ENCODE data around the gene CALML5. TPM values are rescaled to one million over a fixed set of nuclear protein-coding genes. Genes with fewer than 3 reads are reported as not detected.

Gene CALML5
- total RNA-seq, 1 experiment from 2014 or later, result not detected

DNA sequence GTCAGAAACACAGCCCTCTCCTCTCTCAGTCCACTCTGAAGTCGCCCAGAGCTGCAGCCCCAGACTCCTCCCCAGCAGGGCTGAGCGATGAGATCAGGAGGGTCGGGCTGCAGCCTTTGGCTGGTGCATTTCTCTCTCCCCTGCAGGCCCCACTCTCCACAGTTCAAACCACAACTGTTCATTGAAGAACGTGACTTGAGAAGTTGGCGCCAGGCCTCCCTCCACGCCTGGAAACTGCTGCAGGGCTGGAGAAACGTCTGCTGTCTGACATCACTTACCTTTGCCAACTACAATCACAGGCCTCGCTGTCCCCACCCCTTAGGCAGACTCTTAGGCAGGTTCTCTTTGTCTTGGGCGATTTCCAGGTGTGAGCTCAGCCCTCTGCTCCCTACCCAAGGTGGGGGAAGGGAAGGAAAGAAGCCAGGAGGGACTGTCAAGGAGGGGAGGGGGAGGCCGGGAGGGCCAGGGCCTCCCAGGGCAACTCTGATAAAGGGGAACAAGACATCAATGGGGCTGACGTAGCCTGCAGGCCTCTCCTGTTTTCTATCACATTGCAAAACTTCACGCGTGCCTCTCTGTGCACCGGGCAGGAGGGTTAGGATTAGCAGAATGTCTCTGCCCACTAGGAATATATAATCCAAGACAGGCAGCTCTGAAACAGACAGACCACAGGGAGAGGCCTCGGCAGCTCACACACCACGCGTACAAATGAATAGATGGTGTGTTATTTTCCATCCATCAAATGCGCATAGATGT lies 32.7 kb downstream of the CALML5 start:
- TF ChIP-seq YY1 (IDR thresholded peaks at IDR 0.05; ENCODE audit: extremely low read depth, insufficient replicate concordance, low read depth, low read length) (no peak), ELF1 (IDR thresholded peaks at IDR 0.05; ENCODE audit: borderline replicate concordance, low read depth) (no peak), SP1 (IDR thresholded peaks at IDR 0.05; ENCODE audit: low read depth) (no peak), ZFX (IDR thresholded peaks at IDR 0.05) (no peak), JUND (IDR thresholded peaks at IDR 0.05) (no peak), TCF7L2 (IDR thresholded peaks at IDR 0.05; ENCODE audit: borderline replicate concordance, extremely low read depth, insufficient read depth, insufficient read length) (no peak), EZH2 (IDR thresholded peaks at IDR 0.05) (no peak)
- TF ChIP-seq, protein P1, sequence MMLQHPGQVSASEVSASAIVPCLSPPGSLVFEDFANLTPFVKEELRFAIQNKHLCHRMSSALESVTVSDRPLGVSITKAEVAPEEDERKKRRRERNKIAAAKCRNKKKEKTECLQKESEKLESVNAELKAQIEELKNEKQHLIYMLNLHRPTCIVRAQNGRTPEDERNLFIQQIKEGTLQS (IDR thresholded peaks at IDR 0.05), result no peak
- TF ChIP-seq, protein P2, sequence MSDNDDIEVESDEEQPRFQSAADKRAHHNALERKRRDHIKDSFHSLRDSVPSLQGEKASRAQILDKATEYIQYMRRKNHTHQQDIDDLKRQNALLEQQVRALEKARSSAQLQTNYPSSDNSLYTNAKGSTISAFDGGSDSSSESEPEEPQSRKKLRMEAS (IDR thresholded peaks at IDR 0.05), result no peak

DNA sequence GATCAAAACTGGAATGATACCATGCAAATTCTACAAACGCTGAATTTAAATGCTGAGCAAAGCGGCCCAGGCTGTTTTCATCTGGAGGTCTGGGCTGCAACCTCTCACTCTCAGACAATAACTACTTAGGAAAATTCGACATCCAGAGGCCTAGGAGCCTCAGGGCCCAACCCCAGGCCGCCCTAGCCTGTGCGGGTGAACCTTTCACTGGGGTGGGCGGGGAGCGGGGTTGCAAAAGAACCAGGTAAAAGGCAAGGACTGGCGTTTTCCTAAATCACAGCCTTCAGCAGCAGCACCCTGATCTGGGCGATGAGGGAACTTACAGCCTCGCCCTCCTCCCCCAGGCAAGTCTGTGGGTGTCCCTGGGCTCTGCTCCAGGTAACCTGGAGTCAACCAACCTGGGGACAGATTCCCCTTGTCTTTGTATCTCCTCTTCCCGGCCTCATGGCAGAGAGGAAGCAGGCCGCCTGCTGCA lies 33.4 kb downstream of the CALML5 start:
- Histone ChIP-seq H3K36me3 (ENCODE audit: control insufficient read depth in 1 of 2, insufficient read depth in 2 of 2, low read length in 2 of 2) (no peaks in the 10 kb centered on the region), H3K27ac (ENCODE audit: low read depth, low read length) (no peak overlapping the region), H3K4me3 (replicated peaks in 1 of 2; ENCODE audit: low read depth in 1 of 2, low read length in 2 of 2) (no peak overlapping the region)

More for the DNA sequence above, 32.7 kb downstream of the CALML5 start:
- Histone ChIP-seq H3K79me2 (ENCODE audit: insufficient read depth, low read length) (no peaks in the 10 kb centered on the region), H3K9ac (ENCODE audit: low read length) (no peak overlapping the region), H3K36me3 (ENCODE audit: control insufficient read depth in 1 of 2, insufficient read depth in 2 of 2, low read length in 2 of 2) (no peaks in the 10 kb centered on the region), H3K4me2 (ENCODE audit: low read length) (no peak overlapping the region), H3K27ac (ENCODE audit: low read depth, low read length) (no peak overlapping the region), H3K4me1 (ENCODE audit: control insufficient read depth in 1 of 2, insufficient read depth in 2 of 2, low read length in 2 of 2) (no peaks in the 10 kb centered on the region), H3K9me2 (ENCODE audit: insufficient read depth) (no peaks in the 10 kb centered on the region), H3K4me3 (replicated peaks in 1 of 2; ENCODE audit: low read depth in 1 of 2, low read length in 2 of 2) (no peak overlapping the region), H2AFZ (ENCODE audit: low read depth, low read length, poor library complexity, severe bottlenecking) (no peak overlapping the region), H4K20me1 (ENCODE audit: insufficient read depth) (no peaks in the 10 kb centered on the region), H3K27me3 (ENCODE audit: insufficient read depth, low read length) (no peaks in the 10 kb centered on the region), H3K9me3 (ENCODE audit: control insufficient read depth in 1 of 2, insufficient read depth in 1 of 2, low read depth in 1 of 2, low read length in 2 of 2) (no peaks in the 10 kb centered on the region)
- ChIA-PET RAD21 (ENCODE audit: low non-redundant PET in 1 of 2, low total read pairs in 2 of 2, uncharacterized antibody in 2 of 2, unreplicated experiment in 2 of 2) (no interaction called here), POLR2A (interaction anchor here (1.3 kb wide), 1 partner anchor 82 kb away, joined by 3 read pairs; no protein-coding TSS in a partner anchor), CTCF (no interaction called here)
- intact Hi-C loops (cut with micrococcal nuclease), result no loop called here
- ATAC-seq (no peak), DNase-seq (ENCODE audit: low read depth, low spot score) (no peak)
- BruUV-seq (replicated peaks), result no TSS peak

More for the DNA sequence above, 33.4 kb downstream of the CALML5 start:
- no peaks in the 10 kb centered on the region for H3K9me2 ChIP-seq (ENCODE audit: insufficient read depth)
- RAD21 ChIA-PET (ENCODE audit: low non-redundant PET in 1 of 2, low total read pairs in 2 of 2, uncharacterized antibody in 2 of 2, unreplicated experiment in 2 of 2), result no interaction called here
- no peak overlapping the region for H3K4me2 ChIP-seq (ENCODE audit: low read length)
- H4K20me1 ChIP-seq (ENCODE audit: insufficient read depth), result no peaks in the 10 kb centered on the region
- no TSS peak for BruUV-seq (replicated peaks)
- no peaks in the 10 kb centered on the region for H3K27me3 ChIP-seq (ENCODE audit: insufficient read depth, low read length)
- intact Hi-C loops (cut with micrococcal nuclease), result no loop called here
- no peak for TF ChIP-seq JUND (IDR thresholded peaks at IDR 0.05)
- no peak for TF ChIP-seq CTCF (IDR thresholded peaks at IDR 0.05 in 2 of 3, conservative IDR thresholded peaks at IDR 0.05 in 1 of 3; ENCODE audit: borderline replicate concordance in 1 of 3, insufficient read depth in 1 of 3, low read depth in 2 of 3, low read length in 2 of 3)
- TF ChIP-seq TCF7L2 (IDR thresholded peaks at IDR 0.05; ENCODE audit: borderline replicate concordance, extremely low read depth, insufficient read depth, insufficient read length), result no peak
- TF ChIP-seq YY1 (IDR thresholded peaks at IDR 0.05; ENCODE audit: extremely low read depth, insufficient replicate concordance, low read depth, low read length), result no peak
- H3K9ac ChIP-seq (ENCODE audit: low read length), result no peak overlapping the region
- H3K4me1 ChIP-seq (ENCODE audit: control insufficient read depth in 1 of 2, insufficient read depth in 2 of 2, low read length in 2 of 2), result no peaks in the 10 kb centered on the region
- H3K79me2 ChIP-seq (ENCODE audit: insufficient read depth, low read length), result no peaks in the 10 kb centered on the region
- CTCF ChIA-PET, result no interaction called here
- no peaks in the 10 kb centered on the region for H3K9me3 ChIP-seq (ENCODE audit: control insufficient read depth in 1 of 2, insufficient read depth in 1 of 2, low read depth in 1 of 2, low read length in 2 of 2)
- no peak for ATAC-seq
- DNase-seq (ENCODE audit: low read depth, low spot score), result no peak
- no peak overlapping the region for H2AFZ ChIP-seq (ENCODE audit: low read depth, low read length, poor library complexity, severe bottlenecking)
- POLR2A ChIA-PET, result no interaction called here

All from HCT116 (cell line).